ENCODE data around the gene ANP32A.

GRCh38 chr15:68791431-68792283 lies 29.0 kb downstream of the ANP32A start:
- TF ChIP-seq, protein P1, sequence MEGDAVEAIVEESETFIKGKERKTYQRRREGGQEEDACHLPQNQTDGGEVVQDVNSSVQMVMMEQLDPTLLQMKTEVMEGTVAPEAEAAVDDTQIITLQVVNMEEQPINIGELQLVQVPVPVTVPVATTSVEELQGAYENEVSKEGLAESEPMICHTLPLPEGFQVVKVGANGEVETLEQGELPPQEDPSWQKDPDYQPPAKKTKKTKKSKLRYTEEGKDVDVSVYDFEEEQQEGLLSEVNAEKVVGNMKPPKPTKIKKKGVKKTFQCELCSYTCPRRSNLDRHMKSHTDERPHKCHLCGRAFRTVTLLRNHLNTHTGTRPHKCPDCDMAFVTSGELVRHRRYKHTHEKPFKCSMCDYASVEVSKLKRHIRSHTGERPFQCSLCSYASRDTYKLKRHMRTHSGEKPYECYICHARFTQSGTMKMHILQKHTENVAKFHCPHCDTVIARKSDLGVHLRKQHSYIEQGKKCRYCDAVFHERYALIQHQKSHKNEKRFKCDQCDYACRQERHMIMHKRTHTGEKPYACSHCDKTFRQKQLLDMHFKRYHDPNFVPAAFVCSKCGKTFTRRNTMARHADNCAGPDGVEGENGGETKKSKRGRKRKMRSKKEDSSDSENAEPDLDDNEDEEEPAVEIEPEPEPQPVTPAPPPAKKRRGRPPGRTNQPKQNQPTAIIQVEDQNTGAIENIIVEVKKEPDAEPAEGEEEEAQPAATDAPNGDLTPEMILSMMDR (IDR thresholded peaks at IDR 0.05) = no peak
- TF ChIP-seq POLR2A (IDR thresholded peaks at IDR 0.05) = no peak
